K562 (cell line): ENCODE measurements around the gene PSMB11. TPM values are rescaled to one million over a fixed set of nuclear protein-coding genes. Genes with fewer than 3 reads are reported as not detected.
A peak's percentile ranks its signal among the peaks of the same experiment; 100 is the strongest.

Experiments
- BRD9 ChIP-seq: fragments of 450-650 bp; IDR thresholded peaks from 2 replicates; pipeline ENCODE4 v1.6.1; 2018; ENCODE audit warnings: low read depth; ENCODE audit not compliant: partially characterized antibody
- CHD2 ChIP-seq: IDR thresholded peaks from 2 replicates; pipeline ENCODE4 v1.6.1; 2011; ENCODE audit warnings: low read depth, low read length
- HCFC1 ChIP-seq: IDR thresholded peaks from 2 replicates; pipeline ENCODE4 v1.6.1; 2012; ENCODE audit warnings: low read depth, low read length, improper control_type of control experiment
- KDM1A ChIP-seq, 2 experiments: fragments of 450-650 bp; IDR thresholded peaks; 2 replicates each; pipeline ENCODE4 v1.6.1; 2016; ENCODE audit warnings: mild to moderate bottlenecking in 2 of 2
- NR2C2 ChIP-seq, 2 experiments: fragments of 200-800 bp in 1 of 2; sonication (Bioruptor generic) in 1 of 2; sonication (generic) in 1 of 2; formaldehyde crosslinking in 1 of 2; IDR thresholded peaks; 2 replicates each; pipeline versions ENCODE4 v1.6.1 to v1.8.0; 2016 to 2022; ENCODE audit warnings: mild to moderate bottlenecking in 1 of 2, missing compliant biosample characterization in 1 of 2, missing genetic modification characterization in 1 of 2, missing genetic modification reagents in 1 of 2
- NR4A1 ChIP-seq, 2 experiments: fragments of 250-450 bp in 1 of 2; fragments of 450-650 bp in 1 of 2; sonication (Bioruptor Pico) in 1 of 2; IDR thresholded peaks; 2 replicates each; pipeline versions ENCODE4 v1.4.0 to v1.6.1; 2016 to 2020; ENCODE audit warnings: mild to moderate bottlenecking in 2 of 2, missing compliant biosample characterization in 1 of 2, missing genetic modification characterization in 1 of 2, moderate library complexity in 1 of 2
- TBP ChIP-seq: optimal IDR thresholded peaks from 2 replicates; pipeline ENCODE3; 2011; ENCODE audit warnings: low read depth, low read length, improper control_type of control experiment
- THRAP3 ChIP-seq: fragments of 450-650 bp; IDR thresholded peaks from 2 replicates; pipeline ENCODE4 v1.6.1; 2016; ENCODE audit warnings: mild to moderate bottlenecking, inconsistent platforms, borderline replicate concordance
- ZNF23 ChIP-seq: fragments of 250-450 bp; sonication (Bioruptor Pico); IDR thresholded peaks from 2 replicates; pipeline ENCODE4 v1.4.0; 2020; ENCODE audit warnings: mild to moderate bottlenecking
- ZNF444 ChIP-seq: fragments of 250-450 bp; sonication (Bioruptor Pico); IDR thresholded peaks from 2 replicates; pipeline ENCODE4 v1.4.0; 2020; ENCODE audit warnings: mild to moderate bottlenecking, moderate library complexity
- ZNF584 ChIP-seq: fragments of 200-800 bp; sonication (Bioruptor generic); IDR thresholded peaks from 2 replicates; pipeline ENCODE4 v1.6.1; 2016; ENCODE audit warnings: low read depth, mild to moderate bottlenecking, missing genetic modification characterization, missing compliant biosample characterization
- polyA plus RNA-seq, 8 experiments: library from polyadenylated mRNA; depleted of rRNA in 4 of 8; stranded (reverse) in 5 of 8; unstranded in 3 of 8; fragments of >200 nt; fragmentation: Nextera tagmentation in 2 of 8; fragmentation: Illumina TruSeq in 1 of 8; extraction: Ambion mirVana in 2 of 8; extraction: Trizol in 1 of 8; gene quantifications; 2 replicates each; pipeline versions ENCODE4 v1.2.1 to v1.2.3, GENCODE V29; 2011 to 2014; ENCODE audit warnings: inconsistent platforms in 1 of 8, missing spikeins in 1 of 8
- total RNA-seq, 7 experiments: library from RNA; depleted of rRNA in 6 of 7; stranded (reverse); fragments of >200 nt in 6 of 7; fragmentation: Illumina TruSeq in 2 of 7; extraction: Trizol in 2 of 7; gene quantifications; 2 replicates each; pipeline versions ENCODE4 v1.2.1 to v1.2.3, GENCODE V29; 2011 to 2021; ENCODE audit warnings: low replicate concordance in 1 of 7
- TF ChIP-seq, protein P1 (sequence below): fragments of 450-650 bp; IDR thresholded peaks from 2 replicates; pipeline ENCODE4 v1.6.1; 2016; ENCODE audit warnings: borderline replicate concordance
- TF ChIP-seq, protein P2 (sequence below): fragments of 200-400 bp; formaldehyde crosslinking; IDR thresholded peaks from 2 replicates; pipeline ENCODE4 v1.6.1; 2017; ENCODE audit warnings: mild to moderate bottlenecking, low read depth, low read length, moderate library complexity
- TF ChIP-seq, protein P3 (sequence below): fragments of 450-650 bp; IDR thresholded peaks from 2 replicates; pipeline ENCODE4 v1.6.1; 2016; ENCODE audit warnings: antibody characterized with exemption
- TF ChIP-seq, protein P4 (sequence below): sonication (generic); formaldehyde crosslinking; IDR thresholded peaks from 2 replicates; pipeline ENCODE4 v1.8.0; 2023; ENCODE audit warnings: missing genetic modification reagents, mild to moderate bottlenecking, borderline replicate concordance

Gene PSMB11
- total and polyA plus RNA-seq, 9 of the 15 experiments (the other 6 are each of a cell fraction or from before 2014, with no cell fraction given), result not detected

DNA sequence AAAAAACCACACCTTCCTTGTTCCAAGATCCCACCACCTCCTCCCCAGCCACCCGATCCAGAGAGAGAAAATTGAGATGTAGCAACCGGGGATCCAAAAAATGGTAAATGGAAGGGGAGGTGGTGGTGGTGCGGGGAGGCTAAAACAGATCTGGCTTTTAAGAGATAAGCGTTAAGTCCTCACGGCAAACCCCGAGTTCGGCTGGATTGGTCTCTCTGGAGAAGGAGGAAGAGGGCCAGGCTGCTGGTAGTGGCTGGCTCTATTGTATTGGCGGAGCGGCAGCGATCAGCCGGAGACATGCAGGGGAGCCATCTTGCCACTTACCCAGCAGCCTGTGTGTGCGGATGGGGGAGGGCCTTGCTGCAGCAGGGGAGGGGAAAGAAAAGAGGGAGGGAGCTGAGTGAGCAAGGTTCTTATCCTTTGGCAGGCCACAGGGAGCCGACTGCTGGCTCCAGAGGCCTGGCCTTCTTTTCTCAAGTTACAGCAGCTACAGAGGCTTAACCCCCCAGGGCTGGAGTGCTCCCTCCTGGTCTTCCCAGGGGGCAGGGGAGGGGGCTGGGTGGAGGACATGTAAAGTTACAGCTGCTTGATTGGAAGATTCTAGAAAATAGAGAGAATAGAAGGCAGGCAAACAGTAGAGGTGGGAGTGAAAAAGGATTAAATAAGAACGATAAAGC, 29.4 kb downstream of the PSMB11 start (continued):
- TF ChIP-seq, protein P1, sequence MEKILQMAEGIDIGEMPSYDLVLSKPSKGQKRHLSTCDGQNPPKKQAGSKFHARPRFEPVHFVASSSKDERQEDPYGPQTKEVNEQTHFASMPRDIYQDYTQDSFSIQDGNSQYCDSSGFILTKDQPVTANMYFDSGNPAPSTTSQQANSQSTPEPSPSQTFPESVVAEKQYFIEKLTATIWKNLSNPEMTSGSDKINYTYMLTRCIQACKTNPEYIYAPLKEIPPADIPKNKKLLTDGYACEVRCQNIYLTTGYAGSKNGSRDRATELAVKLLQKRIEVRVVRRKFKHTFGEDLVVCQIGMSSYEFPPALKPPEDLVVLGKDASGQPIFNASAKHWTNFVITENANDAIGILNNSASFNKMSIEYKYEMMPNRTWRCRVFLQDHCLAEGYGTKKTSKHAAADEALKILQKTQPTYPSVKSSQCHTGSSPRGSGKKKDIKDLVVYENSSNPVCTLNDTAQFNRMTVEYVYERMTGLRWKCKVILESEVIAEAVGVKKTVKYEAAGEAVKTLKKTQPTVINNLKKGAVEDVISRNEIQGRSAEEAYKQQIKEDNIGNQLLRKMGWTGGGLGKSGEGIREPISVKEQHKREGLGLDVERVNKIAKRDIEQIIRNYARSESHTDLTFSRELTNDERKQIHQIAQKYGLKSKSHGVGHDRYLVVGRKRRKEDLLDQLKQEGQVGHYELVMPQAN, result no peak
- TF ChIP-seq THRAP3 (no peak), BRD9 (no peak), HCFC1 (peak; percentile 42; the same call in 1 of the 2 replicates), ZNF584 (CRISPR knock-in tag) (no peak), KDM1A (IDR thresholded peaks at IDR 0.05) (peak in 1 of 2 experiments; percentile 60; a peak in 2 of 4 replicates), ZNF23 (no peak), NR4A1 (CRISPR knock-in tag; IDR thresholded peaks at IDR 0.05) (no peak), NR4A1 (tag; IDR thresholded peaks at IDR 0.05) (no peak), CHD2 (no peak), ZNF444 (CRISPR knock-in tag) (peak; percentile 93), TBP (peak; percentile 81), NR2C2 (CRISPR knock-in tag; IDR thresholded peaks at IDR 0.05) (no peak), NR2C2 (tag; IDR thresholded peaks at IDR 0.05) (no peak)
- TF ChIP-seq, protein P2, sequence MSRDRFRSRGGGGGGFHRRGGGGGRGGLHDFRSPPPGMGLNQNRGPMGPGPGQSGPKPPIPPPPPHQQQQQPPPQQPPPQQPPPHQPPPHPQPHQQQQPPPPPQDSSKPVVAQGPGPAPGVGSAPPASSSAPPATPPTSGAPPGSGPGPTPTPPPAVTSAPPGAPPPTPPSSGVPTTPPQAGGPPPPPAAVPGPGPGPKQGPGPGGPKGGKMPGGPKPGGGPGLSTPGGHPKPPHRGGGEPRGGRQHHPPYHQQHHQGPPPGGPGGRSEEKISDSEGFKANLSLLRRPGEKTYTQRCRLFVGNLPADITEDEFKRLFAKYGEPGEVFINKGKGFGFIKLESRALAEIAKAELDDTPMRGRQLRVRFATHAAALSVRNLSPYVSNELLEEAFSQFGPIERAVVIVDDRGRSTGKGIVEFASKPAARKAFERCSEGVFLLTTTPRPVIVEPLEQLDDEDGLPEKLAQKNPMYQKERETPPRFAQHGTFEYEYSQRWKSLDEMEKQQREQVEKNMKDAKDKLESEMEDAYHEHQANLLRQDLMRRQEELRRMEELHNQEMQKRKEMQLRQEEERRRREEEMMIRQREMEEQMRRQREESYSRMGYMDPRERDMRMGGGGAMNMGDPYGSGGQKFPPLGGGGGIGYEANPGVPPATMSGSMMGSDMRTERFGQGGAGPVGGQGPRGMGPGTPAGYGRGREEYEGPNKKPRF, result no peak
- TF ChIP-seq, protein P3, sequence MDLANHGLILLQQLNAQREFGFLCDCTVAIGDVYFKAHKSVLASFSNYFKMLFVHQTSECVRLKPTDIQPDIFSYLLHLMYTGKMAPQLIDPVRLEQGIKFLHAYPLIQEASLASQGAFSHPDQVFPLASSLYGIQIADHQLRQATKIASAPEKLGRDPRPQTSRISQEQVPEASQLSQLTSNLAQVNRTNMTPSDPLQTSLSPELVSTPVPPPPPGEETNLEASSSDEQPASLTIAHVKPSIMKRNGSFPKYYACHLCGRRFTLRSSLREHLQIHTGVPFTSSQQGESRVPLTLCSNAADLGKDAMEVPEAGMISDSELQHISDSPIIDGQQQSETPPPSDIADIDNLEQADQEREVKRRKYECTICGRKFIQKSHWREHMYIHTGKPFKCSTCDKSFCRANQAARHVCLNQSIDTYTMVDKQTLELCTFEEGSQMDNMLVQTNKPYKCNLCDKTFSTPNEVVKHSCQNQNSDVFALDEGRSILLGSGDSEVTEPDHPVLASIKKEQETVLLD, result 0 out of 2 replicates have a peak, but pooled peaks have one; percentile 11
- TF ChIP-seq, protein P4, sequence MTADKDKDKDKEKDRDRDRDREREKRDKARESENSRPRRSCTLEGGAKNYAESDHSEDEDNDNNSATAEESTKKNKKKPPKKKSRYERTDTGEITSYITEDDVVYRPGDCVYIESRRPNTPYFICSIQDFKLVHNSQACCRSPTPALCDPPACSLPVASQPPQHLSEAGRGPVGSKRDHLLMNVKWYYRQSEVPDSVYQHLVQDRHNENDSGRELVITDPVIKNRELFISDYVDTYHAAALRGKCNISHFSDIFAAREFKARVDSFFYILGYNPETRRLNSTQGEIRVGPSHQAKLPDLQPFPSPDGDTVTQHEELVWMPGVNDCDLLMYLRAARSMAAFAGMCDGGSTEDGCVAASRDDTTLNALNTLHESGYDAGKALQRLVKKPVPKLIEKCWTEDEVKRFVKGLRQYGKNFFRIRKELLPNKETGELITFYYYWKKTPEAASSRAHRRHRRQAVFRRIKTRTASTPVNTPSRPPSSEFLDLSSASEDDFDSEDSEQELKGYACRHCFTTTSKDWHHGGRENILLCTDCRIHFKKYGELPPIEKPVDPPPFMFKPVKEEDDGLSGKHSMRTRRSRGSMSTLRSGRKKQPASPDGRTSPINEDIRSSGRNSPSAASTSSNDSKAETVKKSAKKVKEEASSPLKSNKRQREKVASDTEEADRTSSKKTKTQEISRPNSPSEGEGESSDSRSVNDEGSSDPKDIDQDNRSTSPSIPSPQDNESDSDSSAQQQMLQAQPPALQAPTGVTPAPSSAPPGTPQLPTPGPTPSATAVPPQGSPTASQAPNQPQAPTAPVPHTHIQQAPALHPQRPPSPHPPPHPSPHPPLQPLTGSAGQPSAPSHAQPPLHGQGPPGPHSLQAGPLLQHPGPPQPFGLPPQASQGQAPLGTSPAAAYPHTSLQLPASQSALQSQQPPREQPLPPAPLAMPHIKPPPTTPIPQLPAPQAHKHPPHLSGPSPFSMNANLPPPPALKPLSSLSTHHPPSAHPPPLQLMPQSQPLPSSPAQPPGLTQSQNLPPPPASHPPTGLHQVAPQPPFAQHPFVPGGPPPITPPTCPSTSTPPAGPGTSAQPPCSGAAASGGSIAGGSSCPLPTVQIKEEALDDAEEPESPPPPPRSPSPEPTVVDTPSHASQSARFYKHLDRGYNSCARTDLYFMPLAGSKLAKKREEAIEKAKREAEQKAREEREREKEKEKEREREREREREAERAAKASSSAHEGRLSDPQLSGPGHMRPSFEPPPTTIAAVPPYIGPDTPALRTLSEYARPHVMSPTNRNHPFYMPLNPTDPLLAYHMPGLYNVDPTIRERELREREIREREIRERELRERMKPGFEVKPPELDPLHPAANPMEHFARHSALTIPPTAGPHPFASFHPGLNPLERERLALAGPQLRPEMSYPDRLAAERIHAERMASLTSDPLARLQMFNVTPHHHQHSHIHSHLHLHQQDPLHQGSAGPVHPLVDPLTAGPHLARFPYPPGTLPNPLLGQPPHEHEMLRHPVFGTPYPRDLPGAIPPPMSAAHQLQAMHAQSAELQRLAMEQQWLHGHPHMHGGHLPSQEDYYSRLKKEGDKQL (CRISPR knock-in tag), result no peak
